Measurements from ENCODE around the gene ADISSP. TPM values are rescaled to one million over a fixed set of nuclear protein-coding genes. Genes with fewer than 3 reads are reported as not detected.

Gene ADISSP
- total and polyA plus RNA-seq, 2 of the 13 experiments (the other 11 are each of a cell fraction or from before 2014, with no cell fraction given), result 38.3 to 90.6 TPM

- TF ChIP-seq ZNF639 (CRISPR knock-in tag; conservative IDR thresholded peaks at IDR 0.05), result peak; percentile 91
- peak; percentile 90 for TF ChIP-seq ZNF709 (CRISPR knock-in tag; IDR thresholded peaks at IDR 0.05)
- TF ChIP-seq ZNF180 (CRISPR knock-in tag; IDR thresholded peaks at IDR 0.05; ENCODE audit: borderline replicate concordance, low read depth), result peak; percentile 55; the same call in 1 of the 2 replicates
- TF ChIP-seq PHF8 (CRISPR knock-in tag; IDR thresholded peaks at IDR 0.05), result peak; percentile 60
- no peak for TF ChIP-seq ONECUT2 (CRISPR knock-in tag; IDR thresholded peaks at IDR 0.05)
- TF ChIP-seq IRF1 (CRISPR knock-in tag; IDR thresholded peaks at IDR 0.05; ENCODE audit: low read depth), result no peak; the same call in 1 of the 2 replicates
- TF ChIP-seq ZBTB4 (CRISPR knock-in tag; IDR thresholded peaks at IDR 0.05; ENCODE audit: borderline replicate concordance), result peak; percentile 92; the same call in 1 of the 2 replicates
- TF ChIP-seq ZFP82 (CRISPR knock-in tag; IDR thresholded peaks at IDR 0.05; ENCODE audit: borderline replicate concordance), result no peak
- TF ChIP-seq CREBL2 (CRISPR knock-in tag; IDR thresholded peaks at IDR 0.05; ENCODE audit: borderline replicate concordance), result peak; percentile 99
- peak; percentile 75 for TF ChIP-seq ZNF121 (CRISPR knock-in tag; IDR thresholded peaks at IDR 0.05)
- no peak for TF ChIP-seq ZNF576 (CRISPR knock-in tag; IDR thresholded peaks at IDR 0.05)
- TF ChIP-seq BORCS8-MEF2B (CRISPR knock-in tag; IDR thresholded peaks at IDR 0.05), result peak; percentile 100
- peak; percentile 96 for TF ChIP-seq ZNF431 (CRISPR knock-in tag; IDR thresholded peaks at IDR 0.05; ENCODE audit: borderline replicate concordance, low read depth)
- TF ChIP-seq MTA3 (CRISPR knock-in tag; IDR thresholded peaks at IDR 0.05), result no peak
- no peak for TF ChIP-seq SNRNP70 (IDR thresholded peaks at IDR 0.05; ENCODE audit: low read depth, low read length)
- no peak for TF ChIP-seq ZNF75D (CRISPR knock-in tag; IDR thresholded peaks at IDR 0.05; ENCODE audit: borderline replicate concordance)
- TF ChIP-seq ZNF503 (CRISPR knock-in tag; IDR thresholded peaks at IDR 0.05), result peak; percentile 90
- peak; percentile 93; the same call in 1 of the 2 replicates for TF ChIP-seq TEAD2 (CRISPR knock-in tag; IDR thresholded peaks at IDR 0.05)
- TF ChIP-seq SYNCRIP (IDR thresholded peaks at IDR 0.05; ENCODE audit: insufficient read depth, low read depth, low read length), result no peak
- peak; percentile 91; the same call in 1 of the 2 replicates for TF ChIP-seq ZNF614 (CRISPR knock-in tag; IDR thresholded peaks at IDR 0.05; ENCODE audit: borderline replicate concordance)
- TF ChIP-seq POLR2AphosphoS5 (IDR thresholded peaks at IDR 0.05; ENCODE audit: low read depth, low read length), result peak; percentile 62
Observed at GRCh38 chr20:3811467-3812258, 44.1 kb upstream of the ADISSP start (continued).

All from HepG2 (cell line).